Parathyroid adenoma (tissue), 2 donors: ENCODE data around the gene RAD9A.
A peak's percentile ranks its signal among the peaks of the same experiment; 100 is the strongest.

Experiments
- H2AFZ ChIP-seq: fragments of 300-600 bp; sonication (generic); one replicate; pipeline ENCODE4 v1.7.0; 2017; ENCODE audit warnings: antibody characterized with exemption, mild to moderate bottlenecking
- H3K27ac ChIP-seq: fragments of 300-600 bp; sonication (generic); one replicate; pipeline ENCODE4 v1.7.0; 2017
- H3K27me3 ChIP-seq: fragments of 300-600 bp; sonication (generic); one replicate; pipeline ENCODE4 v1.7.0; 2017; ENCODE audit warnings: low read length; ENCODE audit not compliant: control insufficient read depth, insufficient read depth
- H3K36me3 ChIP-seq: fragments of 300-600 bp; sonication (generic); one replicate; pipeline ENCODE4 v1.7.0; 2017; ENCODE audit warnings: low read length; ENCODE audit not compliant: control insufficient read depth, insufficient read depth
- H3K4me1 ChIP-seq: fragments of 300-600 bp; sonication (generic); one replicate; pipeline ENCODE4 v1.7.0; 2017; ENCODE audit warnings: control low read depth
- H3K4me2 ChIP-seq: fragments of 300-600 bp; sonication (generic); one replicate; pipeline ENCODE4 v1.7.0; 2017; ENCODE audit warnings: low read length
- H3K4me3 ChIP-seq: fragments of 300-600 bp; sonication (generic); one replicate; pipeline ENCODE4 v1.7.0; 2017; ENCODE audit warnings: low read depth, low read length
- H3K79me2 ChIP-seq: fragments of 300-600 bp; sonication (generic); one replicate; pipeline ENCODE4 v1.7.0; 2017; ENCODE audit warnings: control low read depth
- H3K9ac ChIP-seq: fragments of 300-600 bp; sonication (generic); one replicate; pipeline ENCODE4 v1.7.0; 2017; ENCODE audit warnings: mild to moderate bottlenecking
- H3K9me3 ChIP-seq: fragments of 300-600 bp; sonication (generic); one replicate; pipeline ENCODE4 v1.7.0; 2017; ENCODE audit warnings: low read length; ENCODE audit not compliant: control insufficient read depth
- TF ChIP-seq, protein P1 (sequence below): fragments of 300-600 bp; sonication (generic); IDR thresholded peaks from one replicate; pipeline ENCODE4 v1.7.0; 2017; ENCODE audit warnings: antibody characterized with exemption, mild to moderate bottlenecking
- donor health status: primary hyperparathyroidism.

Gene RAD9A

DNA sequence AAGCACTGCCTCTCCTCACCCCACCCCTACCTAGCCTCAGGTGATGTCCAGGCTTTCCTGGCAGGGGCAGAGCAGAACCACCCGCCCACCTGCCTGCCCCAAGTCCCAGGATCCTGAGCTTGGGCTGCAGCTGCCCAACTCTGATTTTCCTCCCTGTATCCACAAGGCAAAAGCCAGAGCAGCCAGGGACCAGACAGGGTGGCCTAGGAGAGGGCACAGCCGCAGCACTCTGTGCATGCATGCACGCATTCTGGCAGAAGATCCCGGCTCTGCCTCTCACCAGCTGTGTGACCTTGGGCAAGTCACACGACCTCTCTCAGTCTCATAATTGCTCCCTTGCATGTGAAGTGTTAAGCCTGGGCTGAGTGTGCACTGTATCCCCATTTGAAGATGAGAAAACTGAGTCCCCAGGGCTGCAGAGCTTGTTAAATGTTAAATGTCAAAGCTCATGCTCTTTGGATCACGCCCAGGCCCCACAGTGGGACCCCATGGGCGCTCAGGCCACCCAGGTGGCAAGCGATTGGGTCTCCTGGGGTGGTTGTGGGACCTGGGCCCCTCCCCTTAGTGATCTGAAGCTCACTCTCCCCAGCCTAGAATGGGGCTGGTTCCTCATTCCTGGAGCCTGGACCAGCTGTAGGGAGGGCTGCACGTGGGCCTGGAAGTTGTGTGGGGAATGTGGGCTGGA lies 20.9 kb downstream of the RAD9A start:
- Histone ChIP-seq H3K9ac (no peak overlapping the region), H2AFZ (no peak overlapping the region), H3K4me3 (no peak overlapping the region), H3K27me3 (no peaks in the 10 kb centered on the region), H3K4me1 (no peaks in the 10 kb centered on the region), H3K27ac (no peak overlapping the region), H3K36me3 (no peaks in the 10 kb centered on the region), H3K4me2 (no peak overlapping the region), H3K9me3 (no peaks in the 10 kb centered on the region), H3K79me2 (no peaks in the 10 kb centered on the region)
- TF ChIP-seq, protein P1, sequence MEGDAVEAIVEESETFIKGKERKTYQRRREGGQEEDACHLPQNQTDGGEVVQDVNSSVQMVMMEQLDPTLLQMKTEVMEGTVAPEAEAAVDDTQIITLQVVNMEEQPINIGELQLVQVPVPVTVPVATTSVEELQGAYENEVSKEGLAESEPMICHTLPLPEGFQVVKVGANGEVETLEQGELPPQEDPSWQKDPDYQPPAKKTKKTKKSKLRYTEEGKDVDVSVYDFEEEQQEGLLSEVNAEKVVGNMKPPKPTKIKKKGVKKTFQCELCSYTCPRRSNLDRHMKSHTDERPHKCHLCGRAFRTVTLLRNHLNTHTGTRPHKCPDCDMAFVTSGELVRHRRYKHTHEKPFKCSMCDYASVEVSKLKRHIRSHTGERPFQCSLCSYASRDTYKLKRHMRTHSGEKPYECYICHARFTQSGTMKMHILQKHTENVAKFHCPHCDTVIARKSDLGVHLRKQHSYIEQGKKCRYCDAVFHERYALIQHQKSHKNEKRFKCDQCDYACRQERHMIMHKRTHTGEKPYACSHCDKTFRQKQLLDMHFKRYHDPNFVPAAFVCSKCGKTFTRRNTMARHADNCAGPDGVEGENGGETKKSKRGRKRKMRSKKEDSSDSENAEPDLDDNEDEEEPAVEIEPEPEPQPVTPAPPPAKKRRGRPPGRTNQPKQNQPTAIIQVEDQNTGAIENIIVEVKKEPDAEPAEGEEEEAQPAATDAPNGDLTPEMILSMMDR = no peak

GRCh38 chr11:67413266-67413849 lies 21.6 kb downstream of the RAD9A start:
- TF ChIP-seq, protein P1 = no peak
- Histone ChIP-seq H3K4me1 (no peaks in the 10 kb centered on the region), H3K27me3 (no peaks in the 10 kb centered on the region), H3K36me3 (no peaks in the 10 kb centered on the region), H3K27ac (no peak overlapping the region), H3K9me3 (no peaks in the 10 kb centered on the region), H3K4me2 (no peak overlapping the region), H3K79me2 (no peaks in the 10 kb centered on the region), H2AFZ (no peak overlapping the region), H3K4me3 (no peak overlapping the region), H3K9ac (no peak overlapping the region)

GRCh38 chr11:67415501-67416304 lies 23.9 kb downstream of the RAD9A start, which contains the start of gene CARNS1:
CARNS1 (plus strand) TSS chr11:67415678; CDS start chr11:67416200, 522 bp downstream.
- Histone ChIP-seq H3K9ac (no peak within 1 kb of the TSS), H3K4me2 (peak within 1 kb of the TSS; percentile 3), H3K79me2 (no peaks in the 10 kb centered on the region), H3K4me3 (no peak within 1 kb of the TSS), H3K4me1 (peaks cover 16% of the 10 kb centered on the region), H3K27ac (no peak within 1 kb of the TSS), H2AFZ (peak within 1 kb of the TSS; percentile 56), H3K36me3 (no peaks in the 10 kb centered on the region), H3K9me3 (no peaks in the 10 kb centered on the region), H3K27me3 (no peaks in the 10 kb centered on the region)
- TF ChIP-seq, protein P1 = no peak

GRCh38 chr11:67416416-67417335 lies 24.9 kb downstream of the RAD9A start:
- Histone ChIP-seq H3K4me1 (peaks cover 16% of the 10 kb centered on the region), H3K36me3 (no peaks in the 10 kb centered on the region), H3K4me3 (no peak overlapping the region), H3K27ac (no peak overlapping the region), H3K9ac (no peak overlapping the region), H3K9me3 (no peaks in the 10 kb centered on the region), H3K27me3 (no peaks in the 10 kb centered on the region), H3K79me2 (no peaks in the 10 kb centered on the region), H3K4me2 (no peak overlapping the region), H2AFZ (no peak overlapping the region)
- TF ChIP-seq, protein P1 = no peak
